Activated CD8-positive, alpha-beta memory T cell treated with anti-CD3 and anti-CD28 coated beads, Interleukin-2, amount 50 U/mL, for 1 hour (primary cell): ENCODE results near the gene TMEM250.

Experiments used
- DNase-seq: peaks from one replicate; pipeline ENCODE4 v3.0.0-alpha.2; 2020; ENCODE audit errors: extremely low read depth

TMEM250 gene

DNA sequence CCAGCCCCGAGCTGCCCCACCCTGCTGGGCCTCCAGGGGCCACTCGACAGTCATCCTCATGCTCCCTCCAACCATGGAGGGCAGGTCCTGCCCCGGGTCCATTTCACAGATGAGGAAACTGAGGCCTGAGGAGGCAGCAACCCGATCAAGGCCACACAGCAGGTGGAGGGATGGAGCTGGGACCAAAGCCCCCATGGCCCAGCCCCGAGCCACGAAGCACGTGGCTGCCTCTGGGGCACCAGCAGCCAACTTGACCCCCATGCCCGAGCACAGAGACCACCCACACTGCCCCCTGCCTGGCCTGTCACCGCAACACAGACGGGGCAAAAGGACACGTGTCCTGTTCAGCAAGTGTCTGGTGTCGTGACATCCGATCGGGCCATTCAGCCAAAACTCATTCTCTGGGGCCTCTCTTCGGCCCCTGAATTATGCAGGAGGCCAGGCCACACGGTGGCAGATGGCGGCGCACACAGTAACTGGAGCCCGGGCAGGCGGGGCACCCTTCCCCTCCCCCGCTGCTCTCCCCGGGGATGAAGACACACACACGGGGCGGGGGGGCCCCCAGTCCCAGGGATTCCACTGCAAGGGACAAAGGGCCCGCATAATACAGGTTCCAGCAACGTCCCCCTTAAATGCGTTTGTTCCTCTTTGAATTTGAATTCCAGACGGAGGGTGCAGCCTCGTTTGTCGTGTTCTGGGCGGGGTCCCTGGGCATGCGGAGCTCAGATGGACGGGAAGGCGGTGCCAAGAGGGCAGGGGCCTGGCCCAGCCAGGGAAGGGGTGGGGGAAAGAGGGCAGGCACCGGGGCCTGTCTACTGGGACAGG, 29.4 kb upstream of the TMEM250 start:
- no peak for DNase-seq

- no peak for DNase-seq
These were observed 28.6 kb upstream of the TMEM250 start for GRCh38 chr9:136147038-136147889.

- no peak for DNase-seq
These were observed 27.7 kb upstream of the TMEM250 start for GRCh38 chr9:136146126-136147037.

DNA sequence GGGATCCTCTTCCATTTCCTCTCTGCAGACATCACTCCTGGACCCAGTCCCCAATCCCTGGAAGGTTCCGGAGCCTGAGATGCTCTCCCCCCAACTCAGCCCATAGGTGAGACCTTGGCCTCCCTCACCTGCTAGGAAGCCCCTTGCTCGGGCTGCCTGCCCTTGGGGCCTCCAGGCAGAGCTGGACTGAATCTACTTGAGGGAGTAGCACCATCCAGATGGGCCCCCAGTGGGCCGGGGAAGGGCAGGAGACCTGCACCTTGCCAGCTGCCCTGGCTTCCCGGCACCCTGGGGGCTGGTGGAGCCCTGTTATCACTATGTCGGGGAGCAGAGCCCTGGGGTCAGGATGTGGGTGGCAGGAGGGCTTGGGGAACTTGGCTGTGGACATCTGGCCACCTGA, 26.9 kb upstream of the TMEM250 start:
- no peak for DNase-seq

GRCh38 chr9:136144450-136144849, 25.8 kb upstream of the TMEM250 start:
- DNase-seq = no peak

DNA sequence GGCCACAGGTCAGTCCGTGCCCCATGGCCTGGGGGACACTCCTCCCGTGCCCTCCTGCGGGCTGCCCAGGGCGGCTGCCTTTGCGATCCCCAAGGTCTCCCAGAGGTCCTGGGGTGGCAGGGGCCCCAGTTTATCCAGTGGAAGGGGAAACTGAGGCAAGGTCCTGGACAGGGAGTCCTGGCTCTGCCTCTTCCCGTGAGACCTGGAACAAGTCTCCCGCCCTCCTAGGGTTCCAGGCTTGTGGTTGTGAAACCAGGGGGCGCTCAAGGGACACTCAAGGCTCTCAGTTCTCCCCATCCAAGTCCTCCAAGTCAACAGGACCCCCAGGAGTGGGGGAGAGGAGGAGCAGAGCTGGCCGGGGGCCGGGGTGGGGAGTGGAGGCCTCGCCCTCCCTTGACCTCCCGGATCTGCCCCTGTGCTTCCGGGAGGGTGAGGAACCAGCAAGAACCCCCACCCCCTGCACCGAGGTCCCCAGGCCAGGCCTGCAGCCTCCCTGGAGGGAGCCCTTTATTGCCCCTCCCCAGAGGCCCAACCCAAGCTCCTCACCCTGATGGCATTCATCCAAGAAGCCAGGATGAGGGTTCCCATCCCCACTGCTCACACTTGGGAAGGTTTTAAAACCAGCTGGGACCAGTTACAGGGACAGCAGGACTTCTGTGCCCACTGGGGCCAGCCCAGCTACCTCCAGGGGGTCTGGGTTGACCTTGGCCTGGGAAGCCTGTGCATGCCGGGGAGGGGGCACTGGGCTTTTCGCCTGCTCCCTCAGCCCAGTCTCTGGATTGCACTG, 24.7 kb upstream of the TMEM250 start:
- no peak for DNase-seq

DNA sequence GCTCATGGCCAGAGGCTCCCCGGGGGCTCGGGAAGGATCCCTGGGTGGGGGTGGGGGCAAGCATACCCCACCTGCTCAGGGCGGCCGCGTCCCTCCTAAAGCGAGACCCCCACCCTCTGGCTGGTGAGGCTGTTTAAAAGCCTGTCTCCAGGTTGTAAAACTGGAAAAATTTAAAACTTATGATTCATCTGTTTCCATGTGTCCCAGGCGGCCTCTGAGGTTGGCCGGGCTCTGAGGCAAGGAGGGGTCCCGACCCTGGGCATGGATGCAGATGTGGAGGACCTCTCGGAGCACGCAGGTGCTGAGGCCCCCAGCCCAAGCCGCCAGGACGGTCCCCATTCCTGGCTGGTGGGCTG, 24.2 kb upstream of the TMEM250 start:
- no peak for DNase-seq

GRCh38 chr9:136142414-136142796, 23.7 kb upstream of the TMEM250 start:
- no peak for DNase-seq

DNA sequence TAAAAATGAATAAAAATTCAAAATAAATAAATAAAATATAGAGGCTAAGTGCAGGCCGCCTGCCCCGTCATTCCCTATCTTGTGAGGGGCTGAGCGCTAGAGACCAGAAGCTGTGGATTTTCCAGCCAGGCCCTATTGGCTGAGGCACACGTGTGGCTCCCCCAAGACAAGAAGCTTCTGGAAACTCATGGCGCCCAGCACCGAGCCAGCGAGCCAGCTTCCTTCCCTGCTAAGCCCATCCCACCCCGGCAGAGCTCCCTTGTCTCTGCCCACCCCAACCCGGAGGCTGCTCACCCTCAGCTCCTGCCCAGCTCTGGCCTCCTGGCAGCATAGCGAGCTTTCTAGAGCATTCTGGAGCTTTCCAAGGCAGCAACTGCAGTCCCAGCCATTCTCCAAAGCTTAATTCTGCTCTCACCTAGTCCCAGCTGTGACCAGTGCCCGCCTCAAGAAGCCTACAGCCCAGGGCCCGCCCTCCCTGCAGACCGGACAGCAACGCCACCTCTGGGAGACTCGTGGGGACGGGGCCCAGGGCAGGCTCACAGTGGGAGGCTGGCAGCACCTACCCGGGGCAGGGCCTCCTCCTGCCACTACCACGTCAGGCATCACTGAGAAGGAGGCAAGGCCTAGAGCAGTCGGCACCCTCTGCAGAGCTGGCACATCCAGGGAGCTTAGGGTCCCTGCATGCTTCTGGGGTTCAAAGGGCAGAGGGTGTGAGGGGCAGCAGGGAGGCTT, 23.2 kb upstream of the TMEM250 start:
- no peak for DNase-seq

GRCh38 chr9:136140966-136141365, 22.3 kb upstream of the TMEM250 start:
- DNase-seq = no peak

- no peak for DNase-seq
These were observed 21.4 kb upstream of the TMEM250 start for GRCh38 chr9:136140046-136140445.

GRCh38 chr9:136138566-136138965, 19.9 kb upstream of the TMEM250 start:
- DNase-seq = no peak

DNA sequence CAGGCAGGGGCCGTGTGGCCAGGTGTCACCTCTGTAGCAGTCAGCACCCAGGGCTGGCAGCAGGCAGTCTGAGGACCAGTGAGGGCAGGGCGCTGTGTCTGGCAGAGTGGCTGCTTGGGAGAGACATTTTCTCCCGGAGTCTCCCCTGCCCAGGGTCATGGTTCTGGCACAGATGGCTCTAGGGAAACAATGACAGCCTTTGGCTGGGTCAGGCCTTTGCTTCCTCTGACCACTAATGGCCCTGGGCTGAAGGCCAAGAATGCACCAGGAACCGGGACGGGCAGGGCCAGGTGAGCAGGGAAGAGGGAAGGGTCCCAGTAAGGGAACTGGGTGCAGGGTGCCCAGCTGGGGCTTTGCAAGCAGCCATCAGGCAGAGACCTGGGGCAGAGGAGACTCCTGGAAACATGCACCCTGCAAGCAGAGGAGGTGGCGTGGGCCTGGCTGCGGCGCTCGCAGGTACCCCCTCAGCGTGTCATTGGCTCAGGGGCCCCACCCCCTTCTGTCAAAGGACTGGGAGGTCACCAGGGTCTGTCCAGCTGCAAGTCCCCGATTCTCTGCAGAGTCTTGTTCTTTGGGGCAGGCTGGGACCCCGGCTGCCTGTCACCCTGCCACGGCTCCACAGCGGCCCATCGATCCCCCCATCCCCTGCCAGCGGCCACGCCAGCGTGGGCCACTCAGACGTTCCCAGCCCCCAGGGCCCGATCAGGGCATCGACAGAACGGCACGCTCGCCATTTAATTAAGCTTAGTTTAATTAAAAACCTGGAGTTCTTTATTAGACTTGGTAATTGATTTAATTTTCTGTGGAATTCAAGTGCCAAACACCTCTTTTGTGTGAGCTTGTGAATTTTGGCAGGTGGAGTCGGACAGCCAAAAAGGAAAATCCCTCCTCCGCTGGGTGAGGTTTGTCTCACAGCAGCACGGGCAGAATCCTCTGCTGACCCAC, 18.9 kb upstream of the TMEM250 start:
- no peak for DNase-seq

DNA sequence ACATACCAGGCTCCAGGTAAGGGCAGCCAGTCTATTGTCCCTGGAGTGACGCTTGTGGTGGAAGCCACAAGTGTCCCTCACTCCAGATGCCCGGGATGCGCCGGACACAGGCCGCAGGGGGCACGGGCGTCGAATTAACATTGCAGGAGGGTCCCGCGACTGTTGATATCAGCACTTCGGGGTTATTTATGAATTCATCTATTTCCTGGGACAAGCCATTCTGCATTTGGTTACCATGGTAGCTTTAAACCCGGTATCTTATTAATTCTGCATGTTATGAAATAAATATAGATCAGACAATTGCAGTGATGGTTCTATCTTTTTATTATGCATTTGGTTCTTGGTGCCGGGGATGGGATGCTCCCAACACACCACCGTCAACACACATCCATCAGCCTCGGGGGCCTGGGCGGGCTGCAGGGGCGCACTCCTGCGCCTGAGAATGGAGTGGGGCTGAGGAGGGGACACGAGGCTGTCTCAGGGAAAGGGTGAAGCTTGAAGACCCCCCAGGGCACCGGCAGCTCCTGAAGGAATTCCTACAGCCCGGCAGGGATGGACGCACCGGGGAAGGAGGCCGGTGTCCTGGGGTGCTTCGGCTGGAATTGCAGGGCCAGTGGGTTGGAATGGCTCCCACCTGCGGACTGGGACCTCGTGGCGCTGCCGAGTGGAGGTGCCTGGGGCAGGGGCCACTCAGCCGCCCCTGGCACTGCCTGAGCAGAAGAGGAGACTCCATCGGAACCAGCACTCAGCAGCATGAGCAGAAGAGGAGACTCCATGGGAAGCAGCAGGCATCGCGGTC, 17.7 kb upstream of the TMEM250 start:
- no peak for DNase-seq

- no peak for DNase-seq
These were observed 16.9 kb upstream of the TMEM250 start for GRCh38 chr9:136135326-136136126.

DNA sequence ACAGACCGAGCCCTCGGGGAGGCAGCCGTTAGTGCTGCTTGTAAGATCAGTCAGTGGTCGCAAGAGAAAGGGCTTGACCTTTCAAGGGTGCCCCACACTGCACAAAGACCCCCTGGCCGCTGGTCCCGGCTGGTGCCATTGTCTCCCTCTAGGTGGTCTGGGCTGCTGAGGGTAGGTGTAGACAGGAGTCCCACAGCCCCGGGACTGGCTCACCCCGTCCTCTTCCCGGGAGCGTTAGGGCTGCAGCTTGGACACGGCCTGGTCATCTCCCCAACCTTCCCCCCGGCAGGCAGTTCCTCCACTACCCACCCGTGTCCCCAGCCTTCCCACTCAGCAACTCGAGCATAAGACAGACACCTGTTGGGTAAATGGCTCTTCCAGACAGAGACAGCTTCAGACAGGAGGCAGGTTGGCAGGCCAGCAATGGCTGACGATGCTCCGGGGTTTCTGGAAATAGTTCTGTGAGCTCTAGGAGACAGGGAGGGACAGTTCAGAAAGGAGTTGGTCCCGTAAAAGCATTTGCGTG, 15.3 kb upstream of the TMEM250 start:
- no peak for DNase-seq

DNA sequence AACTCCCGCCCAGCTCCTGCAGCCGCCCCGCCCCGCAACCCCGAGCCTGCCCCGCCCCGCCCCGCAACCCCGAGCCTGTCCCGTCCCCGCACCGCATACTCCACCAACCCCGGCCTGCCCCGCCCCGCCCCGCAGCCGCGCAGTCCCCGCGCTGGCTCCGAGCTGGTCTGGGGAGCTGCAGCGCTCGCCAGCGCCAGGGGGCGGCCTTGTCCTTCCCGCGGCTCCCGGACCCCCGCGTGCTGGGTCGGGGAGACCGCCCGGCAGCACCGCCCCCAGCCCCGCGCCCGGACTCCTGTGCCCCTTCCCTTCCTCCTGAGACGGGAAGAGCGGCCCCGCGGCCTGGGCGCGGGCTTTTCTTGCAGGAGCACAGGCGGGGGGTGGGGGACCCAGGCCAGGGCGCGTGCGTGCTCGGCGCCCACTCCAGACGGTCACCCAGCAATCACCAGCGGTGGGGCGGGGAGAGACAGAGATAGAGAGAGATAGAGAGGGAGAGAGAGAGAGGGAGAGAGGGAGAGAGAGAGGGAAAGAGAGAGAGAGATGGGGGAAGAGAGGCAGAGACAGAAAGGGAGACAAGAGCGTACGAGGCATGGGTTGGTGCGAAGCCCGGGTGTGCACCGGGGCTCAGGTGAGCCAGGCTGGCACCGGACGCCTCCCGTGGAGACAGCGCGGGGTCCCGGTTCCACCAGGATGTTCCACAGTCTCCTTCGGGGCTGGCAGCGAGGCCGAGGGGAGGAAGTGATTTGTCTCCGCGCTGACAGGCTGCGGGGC, 14.7 kb upstream of the TMEM250 start:
- DNase-seq = no peak
